Measurements from ENCODE around the gene MROH2B. TPM values are rescaled to one million over a fixed set of nuclear protein-coding genes. Genes with fewer than 3 reads are reported as not detected.

Gene MROH2B
- total RNA-seq, 6 donors from 2014 or later, result not detected

GRCh38 chr5:41109186-41109585 lies 38.0 kb upstream of the MROH2B start:
- TF ChIP-seq POLR2AphosphoS5 (IDR thresholded peaks at IDR 0.05), result no peak
- H3K9me3 ChIP-seq, result no peaks in the 10 kb centered on the region
- ATAC-seq (ENCODE audit: low FRiP score in 2 of 2) (no peak), DNase-seq (no peak)
- no peak overlapping the region for H3K27ac ChIP-seq
- no peaks in the 10 kb centered on the region for H3K27me3 ChIP-seq
- H3K36me3 ChIP-seq, result no peaks in the 10 kb centered on the region
- H3K4me3 ChIP-seq, result no peak overlapping the region
- no peaks in the 10 kb centered on the region for H3K4me1 ChIP-seq

- TF ChIP-seq POLR2A (IDR thresholded peaks at IDR 0.05) (no peak), EP300 (IDR thresholded peaks at IDR 0.05) (no peak), POLR2AphosphoS5 (IDR thresholded peaks at IDR 0.05) (no peak)
- TF ChIP-seq, protein P1, sequence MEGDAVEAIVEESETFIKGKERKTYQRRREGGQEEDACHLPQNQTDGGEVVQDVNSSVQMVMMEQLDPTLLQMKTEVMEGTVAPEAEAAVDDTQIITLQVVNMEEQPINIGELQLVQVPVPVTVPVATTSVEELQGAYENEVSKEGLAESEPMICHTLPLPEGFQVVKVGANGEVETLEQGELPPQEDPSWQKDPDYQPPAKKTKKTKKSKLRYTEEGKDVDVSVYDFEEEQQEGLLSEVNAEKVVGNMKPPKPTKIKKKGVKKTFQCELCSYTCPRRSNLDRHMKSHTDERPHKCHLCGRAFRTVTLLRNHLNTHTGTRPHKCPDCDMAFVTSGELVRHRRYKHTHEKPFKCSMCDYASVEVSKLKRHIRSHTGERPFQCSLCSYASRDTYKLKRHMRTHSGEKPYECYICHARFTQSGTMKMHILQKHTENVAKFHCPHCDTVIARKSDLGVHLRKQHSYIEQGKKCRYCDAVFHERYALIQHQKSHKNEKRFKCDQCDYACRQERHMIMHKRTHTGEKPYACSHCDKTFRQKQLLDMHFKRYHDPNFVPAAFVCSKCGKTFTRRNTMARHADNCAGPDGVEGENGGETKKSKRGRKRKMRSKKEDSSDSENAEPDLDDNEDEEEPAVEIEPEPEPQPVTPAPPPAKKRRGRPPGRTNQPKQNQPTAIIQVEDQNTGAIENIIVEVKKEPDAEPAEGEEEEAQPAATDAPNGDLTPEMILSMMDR (IDR thresholded peaks at IDR 0.05), result no peak
- Histone ChIP-seq H3K27ac (no peak overlapping the region), H3K36me3 (no peaks in the 10 kb centered on the region), H3K4me1 (no peaks in the 10 kb centered on the region), H3K4me3 (no peak overlapping the region), H3K27me3 (no peaks in the 10 kb centered on the region), H3K9me3 (no peaks in the 10 kb centered on the region)
- ATAC-seq (ENCODE audit: low FRiP score in 2 of 2), result no peak
- DNase-seq, result no peak
These were observed 31.2 kb upstream of the MROH2B start for GRCh38 chr5:41102341-41102740.

DNA sequence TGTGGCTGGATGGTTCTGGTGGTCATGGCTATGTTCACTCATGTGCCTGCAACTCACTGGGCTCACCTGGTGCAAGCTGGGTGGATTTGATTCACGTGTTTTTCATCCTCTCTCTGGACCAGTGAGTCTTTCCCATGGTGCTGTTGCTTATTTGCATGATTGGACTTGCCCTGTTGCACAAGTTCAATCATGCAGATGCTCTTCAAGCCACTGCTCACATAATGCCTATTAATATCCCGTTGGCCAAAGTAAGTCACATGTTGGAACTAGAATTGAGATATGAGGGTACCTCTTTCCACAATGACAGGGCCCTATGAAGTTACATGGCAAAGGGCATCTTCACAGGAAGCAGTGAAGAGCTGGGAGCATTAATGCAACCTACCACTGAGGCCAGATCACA lies 26.5 kb upstream of the MROH2B start:
- no peaks in the 10 kb centered on the region for H3K36me3 ChIP-seq
- H3K4me1 ChIP-seq, result no peaks in the 10 kb centered on the region
- no peaks in the 10 kb centered on the region for H3K9me3 ChIP-seq
- TF ChIP-seq EP300 (IDR thresholded peaks at IDR 0.05) (no peak), POLR2A (IDR thresholded peaks at IDR 0.05) (no peak), POLR2AphosphoS5 (IDR thresholded peaks at IDR 0.05) (no peak)
- TF ChIP-seq, protein P1 (IDR thresholded peaks at IDR 0.05), result no peak
- 75 to 77% methylated on average over 2 of the region's 2 CpGs for WGBS, 2 donors
- no peak overlapping the region for H3K27ac ChIP-seq
- no peak for DNase-seq
- H3K4me3 ChIP-seq, result no peak overlapping the region
- no peaks in the 10 kb centered on the region for H3K27me3 ChIP-seq
- ATAC-seq (ENCODE audit: low FRiP score in 2 of 2), result no peak

GRCh38 chr5:41095324-41096101 lies 24.4 kb upstream of the MROH2B start:
- ATAC-seq (ENCODE audit: low FRiP score in 2 of 2) (no peak), DNase-seq (no peak)
- WGBS, 2 donors, result 78% methylated on average over 4 to 5 of the region's 5 CpGs
- no peaks in the 10 kb centered on the region for H3K27me3 ChIP-seq
- H3K9me3 ChIP-seq, result peaks cover 0 to 3% (median 0%) of the 10 kb centered on the region in 4 donors
- no peak for TF ChIP-seq EP300 (IDR thresholded peaks at IDR 0.05)
- TF ChIP-seq, protein P1 (IDR thresholded peaks at IDR 0.05), result no peak
- TF ChIP-seq POLR2A (IDR thresholded peaks at IDR 0.05), result no peak
- no peak for TF ChIP-seq POLR2AphosphoS5 (IDR thresholded peaks at IDR 0.05)
- no peak overlapping the region for H3K27ac ChIP-seq
- no peaks in the 10 kb centered on the region for H3K4me1 ChIP-seq
- H3K4me3 ChIP-seq, result no peak overlapping the region
- no peaks in the 10 kb centered on the region for H3K36me3 ChIP-seq

DNA sequence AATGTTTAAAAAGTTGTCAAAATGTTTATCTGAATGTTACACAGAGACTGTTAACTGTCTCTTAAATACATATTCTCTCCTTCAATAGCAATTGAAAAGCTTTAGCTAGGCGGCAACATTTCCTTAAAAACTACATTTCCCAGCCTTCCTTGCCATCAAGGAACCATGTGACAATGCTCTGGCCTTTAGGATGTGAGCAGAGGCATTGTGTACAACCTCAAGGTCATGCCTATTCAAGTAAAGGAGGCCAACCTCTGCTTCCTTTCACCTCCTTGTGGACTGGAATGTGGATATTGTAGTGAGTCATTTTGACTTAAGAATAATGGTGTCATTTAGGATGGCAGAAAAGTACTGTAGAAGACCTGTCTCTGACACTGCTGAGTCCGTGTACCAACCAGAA lies 23.7 kb upstream of the MROH2B start:
- ATAC-seq (ENCODE audit: low FRiP score in 2 of 2) (no peak), DNase-seq (no peak)
- H3K4me3 ChIP-seq, result no peak overlapping the region
- H3K27me3 ChIP-seq, result no peaks in the 10 kb centered on the region
- peaks cover 0 to 3% (median 0%) of the 10 kb centered on the region in 4 donors for H3K9me3 ChIP-seq
- H3K36me3 ChIP-seq, result no peaks in the 10 kb centered on the region
- TF ChIP-seq POLR2A (IDR thresholded peaks at IDR 0.05) (no peak), EP300 (IDR thresholded peaks at IDR 0.05) (no peak), POLR2AphosphoS5 (IDR thresholded peaks at IDR 0.05) (no peak)
- TF ChIP-seq, protein P1 (IDR thresholded peaks at IDR 0.05), result no peak
- H3K27ac ChIP-seq, result no peak overlapping the region
- no peaks in the 10 kb centered on the region for H3K4me1 ChIP-seq
- 85 to 98% methylated on average over 2 of the region's 2 CpGs for WGBS, 2 donors

Measured in upper lobe of left lung (tissue), 6 donors.